ENCODE results near the gene SORL1-AS1.
A peak's percentile ranks its signal among the peaks of the same experiment; 100 is the strongest.

The SORL1-AS1 gene

GRCh38 chr11:121463689-121464335 lies 11.0 kb upstream of the SORL1-AS1 start:
- Histone ChIP-seq H3K27ac (peak overlapping the region; percentile 70 to 78), H3K4me3 (no peak overlapping the region), H3K36me3 (no peaks in the 10 kb centered on the region), H3K4me1 (peaks cover 16 to 22% of the 10 kb centered on the region in 2 donors), H3K9me3 (no peaks in the 10 kb centered on the region), H3K27me3 (no peaks in the 10 kb centered on the region)
- no peak for DNase-seq
- TF ChIP-seq POLR2A (IDR thresholded peaks at IDR 0.05) (no peak), CTCF (IDR thresholded peaks at IDR 0.05) (no peak)
- intact Hi-C loops (cut with DNase I; ENCODE audit: low total_unique reads), result no loop called here

- TF ChIP-seq POLR2A (IDR thresholded peaks at IDR 0.05) (no peak), CTCF (IDR thresholded peaks at IDR 0.05) (no peak)
- H3K36me3 ChIP-seq, result no peaks in the 10 kb centered on the region
- no peak overlapping the region for H3K4me3 ChIP-seq
- DNase-seq, result no peak
- peaks cover 12 to 14% of the 10 kb centered on the region in 2 donors for H3K4me1 ChIP-seq
- intact Hi-C loops (cut with DNase I; ENCODE audit: low total_unique reads), result no loop called here
- H3K27me3 ChIP-seq, result no peaks in the 10 kb centered on the region
- H3K9me3 ChIP-seq, result no peaks in the 10 kb centered on the region
- no peak overlapping the region for H3K27ac ChIP-seq
Measured at GRCh38 chr11:121461843-121462242, 9.1 kb upstream of the SORL1-AS1 start.

- H3K36me3 ChIP-seq, result no peaks in the 10 kb centered on the region
- intact Hi-C loops (cut with DNase I; ENCODE audit: low total_unique reads), result no loop called here
- TF ChIP-seq POLR2A (IDR thresholded peaks at IDR 0.05), result no peak
- TF ChIP-seq CTCF (IDR thresholded peaks at IDR 0.05), result no peak
- peaks cover 7 to 9% of the 10 kb centered on the region in 2 donors for H3K4me1 ChIP-seq
- DNase-seq, result no peak
- no peak overlapping the region for H3K4me3 ChIP-seq
- no peak overlapping the region for H3K27ac ChIP-seq
- H3K9me3 ChIP-seq, result no peaks in the 10 kb centered on the region
- no peaks in the 10 kb centered on the region for H3K27me3 ChIP-seq
Measured at GRCh38 chr11:121460941-121461514, 8.3 kb upstream of the SORL1-AS1 start.

- intact Hi-C loops (cut with DNase I; ENCODE audit: low total_unique reads), result no loop called here
- no peak for TF ChIP-seq POLR2A (IDR thresholded peaks at IDR 0.05)
- TF ChIP-seq CTCF (IDR thresholded peaks at IDR 0.05), result no peak
Measured at GRCh38 chr11:121459413-121460017, 6.7 kb upstream of the SORL1-AS1 start.

GRCh38 chr11:121458551-121458950 lies 5.8 kb upstream of the SORL1-AS1 start:
- H3K4me1 ChIP-seq, result no peaks in the 10 kb centered on the region
- H3K4me3 ChIP-seq, result no peak overlapping the region
- intact Hi-C loops (cut with DNase I; ENCODE audit: low total_unique reads), result no loop called here
- H3K27me3 ChIP-seq, result no peaks in the 10 kb centered on the region
- H3K36me3 ChIP-seq, result no peaks in the 10 kb centered on the region
- TF ChIP-seq POLR2A (IDR thresholded peaks at IDR 0.05) (no peak), CTCF (IDR thresholded peaks at IDR 0.05) (no peak)
- no peak for DNase-seq
- no peak overlapping the region for H3K27ac ChIP-seq
- H3K9me3 ChIP-seq, result no peaks in the 10 kb centered on the region

More at GRCh38 chr11:121459413-121460017, 6.7 kb upstream of the SORL1-AS1 start:
- Histone ChIP-seq H3K9me3 (no peaks in the 10 kb centered on the region), H3K4me3 (no peak overlapping the region), H3K27me3 (no peaks in the 10 kb centered on the region), H3K4me1 (peaks cover 0 to 3% of the 10 kb centered on the region in 2 donors), H3K27ac (no peak overlapping the region), H3K36me3 (no peaks in the 10 kb centered on the region)
- DNase-seq, result no peak

Data from uterus (tissue), 3 donors.